PFSK-1 (cell line): ENCODE data around the gene COL19A1.

Experiments
- FOXP2 ChIP-seq: optimal IDR thresholded peaks from 2 replicates; pipeline ENCODE3; 2011; ENCODE audit warnings: borderline replicate concordance, control low read depth, inconsistent platforms; ENCODE audit not compliant: insufficient read depth; ENCODE audit errors: extremely low read length, extremely low read depth
- POLR2AphosphoS5 ChIP-seq: IDR thresholded peaks from 2 replicates; pipeline ENCODE4 v1.6.1; 2012; ENCODE audit warnings: low read depth, mild to moderate bottlenecking, control low read depth, low read length, moderate library complexity
- REST ChIP-seq, 2 experiments: IDR thresholded peaks; 2 replicates each; pipeline versions ENCODE4 v1.6.1 to v1.8.0; 2011 to 2012; ENCODE audit warnings: low read depth in 2 of 2, low read length in 2 of 2, control low read depth in 1 of 2, inconsistent platforms in 1 of 2, mild to moderate bottlenecking in 1 of 2, moderate library complexity in 1 of 2; ENCODE audit not compliant: insufficient read depth in 1 of 2
- SIN3A ChIP-seq: IDR thresholded peaks from 2 replicates; pipeline ENCODE4 v1.6.1; 2012; ENCODE audit warnings: mild to moderate bottlenecking, low read length, moderate library complexity, borderline replicate concordance; ENCODE audit not compliant: insufficient read depth
- TAF1 ChIP-seq: IDR thresholded peaks from 2 replicates; pipeline ENCODE4 v1.6.1; 2012; ENCODE audit warnings: low read length, control low read depth, borderline replicate concordance; ENCODE audit not compliant: insufficient read depth

- TF ChIP-seq REST (IDR thresholded peaks at IDR 0.05; ENCODE audit: insufficient read depth in 1 of 2, low read depth in 2 of 2, low read length in 2 of 2), result no peak
- no peak for TF ChIP-seq POLR2AphosphoS5
- TF ChIP-seq SIN3A, result no peak
- TF ChIP-seq TAF1, result no peak
- TF ChIP-seq FOXP2, result no peak
These were observed 253.0 kb downstream of the COL19A1 start for GRCh38 chr6:70119218-70119835.
